ENCODE results near the gene MAN1C1.

- TF ChIP-seq CTCF (conservative IDR thresholded peaks at IDR 0.05) (no peak), ZFX (IDR thresholded peaks at IDR 0.05) (no peak)
Measured at GRCh38 chr1:25607123-25607522, 9.5 kb upstream of the MAN1C1 start.

Measured in C4-2B (cell line).